T-helper 1 cell treated with Interleukin-12 subunit alpha and Interleukin-12 subunit beta and Interleukin-4 antibody, amounts not matched to agents 30 μg/mL and 1 μg/mL, for 36 hours (primary cell): ENCODE measurements around the gene MPZL1.

Experiments
- H3K27ac Mint-ChIP-seq: one replicate; pipeline ENCODE4 v1.8.0; 2021; ENCODE audit warnings: mild to moderate bottlenecking, mixed read lengths
- H3K27me3 Mint-ChIP-seq: one replicate; pipeline ENCODE4 v1.8.0; 2021; ENCODE audit warnings: low read depth, mixed read lengths
- H3K36me3 Mint-ChIP-seq: one replicate; pipeline ENCODE4 v1.8.0; 2021; ENCODE audit warnings: low read depth, mixed read lengths
- H3K4me1 Mint-ChIP-seq: one replicate; pipeline ENCODE4 v1.8.0; 2021; ENCODE audit warnings: low read depth, mixed read lengths
- H3K4me3 Mint-ChIP-seq: one replicate; pipeline ENCODE4 v1.8.0; 2021; ENCODE audit warnings: mild to moderate bottlenecking, moderate library complexity, mixed read lengths
- H3K9me3 Mint-ChIP-seq: one replicate; pipeline ENCODE4 v1.8.0; 2021; ENCODE audit warnings: mixed read lengths

Gene MPZL1

GRCh38 chr1:167683641-167684502 is 37.9 kb upstream of the MPZL1 start:
- peak overlapping the region; percentile 79 for H3K27ac Mint-ChIP-seq
- H3K9me3 Mint-ChIP-seq: no peaks in the 10 kb centered on the region
- H3K36me3 Mint-ChIP-seq: peaks cover 50% of the 10 kb centered on the region
- no peaks in the 10 kb centered on the region for H3K27me3 Mint-ChIP-seq
- H3K4me1 Mint-ChIP-seq: peaks cover 14% of the 10 kb centered on the region
- H3K4me3 Mint-ChIP-seq: no peak overlapping the region

DNA sequence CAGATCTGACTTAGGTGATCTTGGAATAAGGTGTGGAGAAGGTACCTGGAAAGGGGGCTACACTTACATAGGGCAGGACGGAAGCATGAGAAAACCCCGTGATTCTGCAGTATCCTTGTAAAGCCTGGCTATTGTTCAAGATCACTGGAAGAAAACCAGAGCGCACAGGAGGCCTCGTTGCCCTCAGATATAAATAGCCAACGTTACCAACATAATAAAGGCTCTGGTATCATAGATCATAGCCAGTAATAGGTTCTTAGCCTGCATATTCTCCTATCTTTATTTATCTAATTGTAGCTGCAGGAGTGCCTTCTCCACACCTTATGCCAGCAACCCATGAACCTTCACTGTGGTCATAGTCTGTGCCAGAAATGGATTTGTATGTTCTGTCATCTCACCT is 35.9 kb upstream of the MPZL1 start:
- Mint-ChIP-seq H3K4me1 (peaks cover 18% of the 10 kb centered on the region), H3K9me3 (no peaks in the 10 kb centered on the region), H3K4me3 (no peak overlapping the region), H3K27me3 (no peaks in the 10 kb centered on the region), H3K27ac (no peak overlapping the region), H3K36me3 (peaks cover 60% of the 10 kb centered on the region)

DNA sequence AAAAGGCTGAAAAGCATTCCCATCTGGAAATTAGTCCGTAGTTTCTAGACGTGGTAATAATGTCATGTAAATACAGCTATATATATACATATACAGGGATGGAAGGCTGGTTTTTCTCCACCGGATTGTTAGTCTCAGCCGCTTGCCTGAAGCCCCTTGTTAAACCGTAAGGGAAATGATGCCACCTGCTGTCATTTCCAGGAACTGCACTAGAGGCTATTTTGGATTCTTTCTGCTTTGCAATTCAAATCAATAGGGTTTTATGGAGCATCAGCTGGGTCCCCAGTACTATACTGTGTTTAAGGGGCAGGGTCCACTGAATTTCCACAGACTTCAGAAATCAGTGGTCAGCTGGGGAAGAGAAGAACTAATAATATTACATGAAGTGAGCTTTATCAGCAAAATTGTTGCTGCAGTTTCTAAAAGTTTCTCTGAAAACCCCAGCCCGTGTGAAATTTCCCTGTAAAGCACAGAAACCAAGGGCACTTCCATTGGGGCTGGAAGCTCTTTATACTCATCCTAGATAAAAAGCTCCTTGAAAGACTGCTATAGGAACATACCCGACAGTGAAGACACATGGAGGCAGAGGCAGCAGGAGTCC is 33.8 kb upstream of the MPZL1 start:
- H3K27ac Mint-ChIP-seq: no peak overlapping the region
- H3K27me3 Mint-ChIP-seq: no peaks in the 10 kb centered on the region
- H3K4me1 Mint-ChIP-seq: peaks cover 16% of the 10 kb centered on the region
- no peaks in the 10 kb centered on the region for H3K9me3 Mint-ChIP-seq
- H3K4me3 Mint-ChIP-seq: no peak overlapping the region
- peaks cover 63% of the 10 kb centered on the region for H3K36me3 Mint-ChIP-seq

DNA sequence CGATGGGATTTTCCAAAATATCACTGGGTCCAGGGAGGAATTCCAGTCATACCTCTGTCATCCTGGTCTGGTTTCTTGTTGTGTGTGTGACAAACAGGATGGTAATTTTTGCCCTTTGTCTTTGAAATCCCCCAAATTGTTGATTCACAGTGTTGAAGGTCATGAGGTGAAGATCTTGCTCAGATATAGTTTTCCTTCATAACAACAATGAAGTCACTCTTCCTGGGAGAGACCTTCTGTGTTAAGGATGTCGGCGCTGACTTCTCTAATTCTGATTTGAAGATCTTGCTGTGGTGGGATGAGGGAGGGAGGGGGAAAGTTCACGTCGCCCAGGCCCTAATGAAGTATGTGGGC is 32.2 kb upstream of the MPZL1 start:
- Mint-ChIP-seq H3K9me3 (no peaks in the 10 kb centered on the region), H3K27ac (no peak overlapping the region), H3K4me1 (peaks cover 17% of the 10 kb centered on the region), H3K36me3 (peaks cover 66% of the 10 kb centered on the region), H3K4me3 (no peak overlapping the region), H3K27me3 (no peaks in the 10 kb centered on the region)

DNA sequence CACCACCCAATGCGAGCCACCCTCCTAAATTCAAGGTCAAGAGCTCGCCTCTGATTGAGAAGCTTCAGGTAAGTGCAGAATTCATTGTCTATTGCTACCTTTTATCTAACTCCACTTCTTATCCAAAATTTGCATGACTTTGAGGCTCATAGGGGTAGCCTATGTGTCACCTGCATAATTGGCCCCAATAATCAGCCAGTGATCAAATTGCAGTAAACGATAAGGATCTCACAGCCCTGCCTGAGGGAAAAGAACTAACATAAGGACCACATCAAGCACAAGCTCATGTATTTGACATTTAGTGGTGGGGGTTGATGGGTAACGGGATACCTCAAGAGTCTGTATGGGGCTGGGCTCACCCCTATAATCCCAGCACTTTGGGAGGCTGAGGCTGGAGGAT is 31.7 kb upstream of the MPZL1 start:
- no peak overlapping the region for H3K27ac Mint-ChIP-seq
- H3K27me3 Mint-ChIP-seq: no peaks in the 10 kb centered on the region
- peaks cover 17% of the 10 kb centered on the region for H3K4me1 Mint-ChIP-seq
- H3K4me3 Mint-ChIP-seq: no peak overlapping the region
- H3K9me3 Mint-ChIP-seq: no peaks in the 10 kb centered on the region
- H3K36me3 Mint-ChIP-seq: peaks cover 67% of the 10 kb centered on the region

GRCh38 chr1:167693425-167694045 is 28.2 kb upstream of the MPZL1 start:
- Mint-ChIP-seq H3K9me3 (no peaks in the 10 kb centered on the region), H3K36me3 (peaks cover 65% of the 10 kb centered on the region)

GRCh38 chr1:167694691-167695090 is 27.1 kb upstream of the MPZL1 start:
- H3K9me3 Mint-ChIP-seq: no peaks in the 10 kb centered on the region
- H3K4me1 Mint-ChIP-seq: peaks cover 5% of the 10 kb centered on the region
- H3K4me3 Mint-ChIP-seq: no peak overlapping the region
- H3K27me3 Mint-ChIP-seq: no peaks in the 10 kb centered on the region
- H3K27ac Mint-ChIP-seq: no peak overlapping the region
- peaks cover 67% of the 10 kb centered on the region for H3K36me3 Mint-ChIP-seq

More at GRCh38 chr1:167693425-167694045, 28.2 kb upstream of the MPZL1 start:
- Mint-ChIP-seq H3K4me3 (no peak overlapping the region), H3K27ac (no peak overlapping the region), H3K4me1 (peaks cover 9% of the 10 kb centered on the region), H3K27me3 (no peaks in the 10 kb centered on the region)

- H3K4me3 Mint-ChIP-seq: no peak overlapping the region
- H3K36me3 Mint-ChIP-seq: peaks cover 67% of the 10 kb centered on the region
- peaks cover 3% of the 10 kb centered on the region for H3K4me1 Mint-ChIP-seq
- no peaks in the 10 kb centered on the region for H3K27me3 Mint-ChIP-seq
- no peaks in the 10 kb centered on the region for H3K9me3 Mint-ChIP-seq
- H3K27ac Mint-ChIP-seq: no peak overlapping the region
Measured at GRCh38 chr1:167695147-167695546, 26.6 kb upstream of the MPZL1 start.

DNA sequence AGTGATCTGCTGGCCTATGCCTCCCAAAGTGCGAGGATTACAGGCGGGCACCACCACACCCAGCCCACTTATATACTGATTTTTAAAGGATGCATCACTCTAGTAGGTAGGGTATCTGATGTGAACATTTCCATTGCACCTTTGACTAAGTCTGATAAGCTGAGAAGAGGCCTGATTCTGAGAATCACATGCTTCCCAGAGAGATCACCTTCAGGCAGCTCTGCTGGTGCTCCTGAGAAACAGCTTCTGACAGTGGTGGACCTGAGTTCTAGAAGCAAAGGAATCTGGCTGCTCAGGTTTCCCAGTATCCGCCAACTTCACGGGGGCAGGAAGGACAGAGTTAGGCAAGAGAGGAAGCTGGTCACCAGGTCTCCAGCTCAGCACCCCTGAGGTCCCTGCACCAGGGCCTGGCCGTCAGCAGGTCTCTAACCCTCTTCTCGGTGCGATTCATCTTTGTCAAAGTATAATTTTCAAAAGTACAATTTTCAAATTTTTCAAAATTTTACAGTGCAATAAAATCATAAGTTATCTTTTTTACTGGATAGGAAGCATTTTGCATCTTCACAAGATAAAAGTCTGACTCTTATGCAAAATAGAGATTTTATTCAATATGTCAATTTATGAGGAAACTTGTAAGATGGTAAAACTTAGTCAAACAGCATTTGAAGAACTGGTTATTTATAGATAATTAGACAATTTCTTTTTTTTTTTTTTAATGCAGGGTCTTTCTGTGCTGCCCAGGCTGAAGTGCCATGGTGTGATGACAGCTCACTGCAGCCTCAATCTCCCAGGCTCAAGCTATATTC is 25.8 kb upstream of the MPZL1 start:
- Mint-ChIP-seq H3K4me3 (no peak overlapping the region), H3K9me3 (no peaks in the 10 kb centered on the region), H3K36me3 (peaks cover 63% of the 10 kb centered on the region), H3K27ac (no peak overlapping the region), H3K4me1 (peaks cover 3% of the 10 kb centered on the region), H3K27me3 (no peaks in the 10 kb centered on the region)

- Mint-ChIP-seq H3K36me3 (peaks cover 59% of the 10 kb centered on the region), H3K4me1 (peaks cover 3% of the 10 kb centered on the region), H3K4me3 (no peak overlapping the region), H3K9me3 (no peaks in the 10 kb centered on the region), H3K27me3 (no peaks in the 10 kb centered on the region), H3K27ac (no peak overlapping the region)
Measured at GRCh38 chr1:167697667-167698141, 24.1 kb upstream of the MPZL1 start.

GRCh38 chr1:167698313-167698712 is 23.5 kb upstream of the MPZL1 start:
- H3K27me3 Mint-ChIP-seq: no peaks in the 10 kb centered on the region
- H3K9me3 Mint-ChIP-seq: no peaks in the 10 kb centered on the region
- H3K27ac Mint-ChIP-seq: no peak overlapping the region
- peaks cover 3% of the 10 kb centered on the region for H3K4me1 Mint-ChIP-seq
- no peak overlapping the region for H3K4me3 Mint-ChIP-seq
- peaks cover 60% of the 10 kb centered on the region for H3K36me3 Mint-ChIP-seq

DNA sequence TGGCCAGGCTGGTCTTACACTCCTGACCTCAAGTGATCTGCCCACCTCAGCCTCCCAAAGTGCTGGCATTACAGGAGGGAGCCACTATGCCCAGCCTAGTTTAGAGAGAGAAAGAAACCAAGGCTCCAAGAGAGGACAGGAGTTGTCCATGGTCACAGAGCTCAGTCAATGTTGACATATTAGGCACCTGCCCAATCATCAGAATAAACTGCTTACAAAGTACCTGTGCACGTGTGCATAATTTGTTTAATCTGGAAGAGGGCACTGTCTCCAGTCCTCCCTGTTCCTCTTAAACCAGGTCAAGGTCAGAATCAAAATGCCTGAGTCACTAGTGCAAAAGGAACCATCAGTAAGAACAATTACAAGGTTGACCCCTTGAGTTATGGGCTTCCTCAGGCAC is 20.3 kb upstream of the MPZL1 start:
- Mint-ChIP-seq H3K27me3 (no peaks in the 10 kb centered on the region), H3K9me3 (no peaks in the 10 kb centered on the region), H3K4me1 (no peaks in the 10 kb centered on the region), H3K27ac (no peak overlapping the region), H3K4me3 (no peak overlapping the region), H3K36me3 (peaks cover 60% of the 10 kb centered on the region)

DNA sequence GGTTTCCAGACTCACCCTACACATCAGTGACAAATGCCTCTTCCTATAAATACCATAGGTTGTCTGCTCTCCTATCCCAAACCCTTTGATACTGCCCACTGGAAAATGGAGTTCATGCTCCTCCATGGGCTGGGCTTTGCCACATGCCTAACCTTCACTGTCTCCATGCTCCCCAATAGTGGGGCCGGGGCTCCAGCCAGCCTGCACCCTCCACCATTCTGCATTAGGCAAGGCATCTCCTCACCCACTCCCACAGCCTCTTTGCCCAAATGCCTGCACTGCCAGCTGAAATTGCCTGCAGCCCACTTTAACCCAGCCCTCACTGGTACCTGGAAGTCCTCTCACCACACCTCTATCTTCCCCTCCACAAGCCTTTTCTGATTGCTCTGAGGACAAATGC is 18.2 kb upstream of the MPZL1 start:
- H3K27me3 Mint-ChIP-seq: no peaks in the 10 kb centered on the region
- no peaks in the 10 kb centered on the region for H3K9me3 Mint-ChIP-seq
- H3K27ac Mint-ChIP-seq: no peak overlapping the region
- peaks cover 6% of the 10 kb centered on the region for H3K4me1 Mint-ChIP-seq
- H3K4me3 Mint-ChIP-seq: no peak overlapping the region
- peaks cover 56% of the 10 kb centered on the region for H3K36me3 Mint-ChIP-seq

DNA sequence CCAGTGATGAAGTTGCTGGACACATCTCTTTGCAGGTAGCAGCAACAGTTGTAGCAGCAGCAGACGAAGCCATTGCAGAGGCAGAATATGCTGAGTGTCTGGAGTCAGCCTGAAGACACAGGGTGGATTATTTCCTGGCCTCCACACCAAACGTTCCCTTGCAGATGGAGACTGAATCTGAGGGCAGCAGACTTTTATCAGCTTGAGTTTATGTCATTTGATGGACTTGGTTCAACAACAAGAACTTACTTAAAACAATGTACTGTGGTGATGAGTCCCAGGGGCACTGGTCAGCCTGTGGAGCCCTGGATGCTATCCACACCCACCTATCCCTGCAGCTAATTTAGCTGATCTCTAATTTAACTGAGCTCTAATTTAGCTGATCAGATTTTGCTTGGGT is 17.1 kb upstream of the MPZL1 start:
- H3K9me3 Mint-ChIP-seq: no peaks in the 10 kb centered on the region
- H3K4me3 Mint-ChIP-seq: no peak overlapping the region
- H3K27me3 Mint-ChIP-seq: no peaks in the 10 kb centered on the region
- no peak overlapping the region for H3K27ac Mint-ChIP-seq
- H3K4me1 Mint-ChIP-seq: peaks cover 12% of the 10 kb centered on the region
- peaks cover 48% of the 10 kb centered on the region for H3K36me3 Mint-ChIP-seq
